T47D (cell line): ENCODE data around the gene SUFU.

ENCODE experiments used
- DNase-seq, 2 experiments: peaks; one replicate each; pipeline versions ENCODE4 v3.0.0 to v3.0.0-alpha.2; 2011 to 2012; ENCODE audit warnings: low read depth in 1 of 2, low spot score in 1 of 2
- JUND ChIP-seq: IDR thresholded peaks from 2 replicates; pipeline ENCODE4 v1.6.1; 2012; ENCODE audit warnings: low read depth
- in situ Hi-C: cut with HindIII; loops from 2 replicates; pipeline ENCODE4 v1.10.0; 2016; ENCODE audit warnings: low sequenced_read_pairs, low pct_unique_long_range_greater_than_20kb

Gene SUFU

DNA sequence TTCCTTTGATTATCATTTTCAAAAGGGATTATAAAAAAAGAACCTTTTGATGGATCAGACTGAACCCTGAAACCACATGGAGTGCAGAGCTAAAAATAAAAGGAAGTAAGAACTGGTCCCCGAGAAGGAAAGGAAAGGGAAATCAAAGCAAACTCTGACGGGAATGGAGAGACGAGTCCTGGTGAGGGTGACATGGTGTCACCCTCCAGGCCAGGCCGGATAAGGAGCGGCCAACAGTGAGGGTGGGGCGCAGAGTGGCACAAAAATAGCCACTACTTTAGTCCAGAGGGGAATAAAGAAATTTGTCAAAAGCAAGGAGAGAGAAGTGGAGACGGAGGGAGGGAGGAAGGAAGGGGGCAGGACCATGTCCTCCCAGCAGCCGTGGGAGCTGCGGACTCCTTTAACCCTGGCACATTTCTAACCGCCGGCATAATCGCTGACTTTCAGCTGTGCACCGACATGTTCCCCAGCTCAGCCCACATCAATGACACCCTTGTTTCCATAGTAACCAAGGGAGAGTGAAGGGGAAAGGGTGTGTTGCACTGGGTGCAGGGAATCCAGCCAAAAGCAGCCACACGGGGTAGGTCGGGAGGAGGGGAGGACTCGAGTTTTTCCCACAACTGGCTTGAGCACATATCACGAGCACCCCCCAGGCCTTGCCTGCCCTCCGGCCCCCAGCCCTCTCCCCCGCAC is 170.2 kb downstream of the SUFU start:
- no peak for TF ChIP-seq JUND
- in situ Hi-C loops: no loop called here

DNA sequence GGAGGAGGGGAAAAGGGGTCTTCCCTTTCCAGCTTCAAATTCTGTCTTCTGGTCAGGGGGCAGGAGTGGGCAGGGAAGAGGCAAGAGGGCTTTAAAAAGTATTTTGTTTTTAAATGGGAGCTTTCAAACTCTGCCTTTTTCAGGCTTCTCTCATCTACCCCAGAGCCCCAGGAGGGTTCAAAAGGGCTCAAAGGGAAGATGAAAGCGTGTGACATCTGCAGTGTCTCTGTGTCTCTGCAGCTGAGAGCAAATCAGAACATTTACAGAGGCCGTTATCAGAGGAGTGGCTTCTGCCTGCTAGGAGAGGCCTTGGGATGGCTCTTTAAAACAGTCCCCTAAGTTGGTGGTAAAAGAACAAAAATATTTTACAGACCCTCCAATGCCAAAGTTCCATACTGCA is 170.8 kb downstream of the SUFU start:
- DNase-seq: no peak
- TF ChIP-seq JUND: no peak
- in situ Hi-C loops: no loop called here

More for the DNA sequence above, 170.2 kb downstream of the SUFU start:
- DNase-seq: no peak

DNA sequence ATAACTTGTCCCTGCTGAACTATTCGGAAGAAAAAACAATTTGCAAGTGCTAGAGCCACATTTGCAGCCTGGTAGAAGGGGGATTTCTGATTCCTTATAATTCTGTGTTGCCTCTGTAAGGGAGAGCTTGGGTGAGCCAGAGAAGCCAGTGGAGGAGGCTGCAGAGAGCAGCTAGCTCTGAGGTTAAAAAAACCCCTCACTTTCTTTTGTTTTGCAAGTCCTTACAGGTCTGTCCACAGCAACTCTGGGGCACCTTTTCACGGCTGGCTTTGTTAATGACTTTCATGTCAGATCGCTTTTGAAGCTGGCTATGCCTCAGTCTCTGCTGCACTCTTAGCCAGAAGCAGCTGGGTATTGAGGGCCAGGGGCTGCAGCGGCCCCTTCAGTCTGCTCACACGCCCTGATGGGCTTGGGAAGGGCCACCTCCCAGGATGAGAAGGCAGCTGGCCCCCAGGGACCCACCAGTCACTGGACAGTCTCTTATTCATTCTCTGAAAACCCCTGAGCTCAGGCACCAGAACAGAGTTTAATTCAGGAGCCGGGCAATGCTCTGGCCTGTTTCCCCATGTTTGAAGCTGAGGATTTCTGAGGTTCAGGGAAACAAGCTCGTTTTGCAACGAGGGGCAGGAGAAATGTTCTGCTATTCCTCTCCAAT is 171.4 kb downstream of the SUFU start:
- DNase-seq: no peak
- TF ChIP-seq JUND: no peak
- in situ Hi-C loops: no loop called here

DNA sequence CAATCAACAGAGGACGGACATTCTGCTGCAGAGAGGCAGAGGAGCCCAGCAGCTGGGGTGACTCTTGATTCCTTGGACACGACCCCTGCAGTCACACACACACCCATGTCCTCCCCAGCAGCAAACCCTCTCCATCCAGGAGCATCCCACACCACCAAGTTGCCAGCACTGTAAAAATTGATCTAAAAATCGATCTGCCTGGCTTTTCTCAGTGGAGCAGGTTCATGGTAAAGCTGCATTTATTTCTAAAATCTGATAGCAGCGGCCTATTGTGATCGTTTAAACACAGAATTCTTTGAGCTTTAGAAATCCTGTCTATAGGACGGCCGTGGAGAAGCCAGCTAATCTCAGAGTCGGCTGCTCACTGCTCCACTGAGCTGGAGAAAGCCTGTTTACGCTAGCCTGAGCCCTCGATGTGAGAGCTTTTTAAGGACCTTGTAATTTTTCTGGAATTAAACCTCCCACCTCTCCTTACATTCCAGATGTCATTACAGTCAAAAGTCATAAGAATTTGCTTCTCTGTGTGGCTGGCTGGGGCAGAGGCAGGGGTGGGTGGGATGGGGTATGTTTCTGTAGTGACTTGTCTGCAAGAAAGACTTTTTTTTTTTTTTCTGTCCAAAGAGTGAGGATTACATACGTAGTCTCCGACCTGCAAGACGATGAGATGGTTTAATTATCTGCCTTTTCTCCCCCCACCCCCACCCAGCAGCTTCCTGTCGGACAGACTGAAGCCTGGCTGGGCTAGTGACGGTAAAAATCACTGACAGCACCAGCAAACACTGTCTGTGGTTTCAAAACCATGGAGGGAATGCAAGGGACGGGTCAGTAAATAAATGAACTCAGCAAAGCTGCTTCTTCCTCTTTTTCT is 172.1 kb downstream of the SUFU start:
- no peak for TF ChIP-seq JUND
- in situ Hi-C loops: no loop called here
- peak in 1 of 2 experiments; percentile 70 for DNase-seq

DNA sequence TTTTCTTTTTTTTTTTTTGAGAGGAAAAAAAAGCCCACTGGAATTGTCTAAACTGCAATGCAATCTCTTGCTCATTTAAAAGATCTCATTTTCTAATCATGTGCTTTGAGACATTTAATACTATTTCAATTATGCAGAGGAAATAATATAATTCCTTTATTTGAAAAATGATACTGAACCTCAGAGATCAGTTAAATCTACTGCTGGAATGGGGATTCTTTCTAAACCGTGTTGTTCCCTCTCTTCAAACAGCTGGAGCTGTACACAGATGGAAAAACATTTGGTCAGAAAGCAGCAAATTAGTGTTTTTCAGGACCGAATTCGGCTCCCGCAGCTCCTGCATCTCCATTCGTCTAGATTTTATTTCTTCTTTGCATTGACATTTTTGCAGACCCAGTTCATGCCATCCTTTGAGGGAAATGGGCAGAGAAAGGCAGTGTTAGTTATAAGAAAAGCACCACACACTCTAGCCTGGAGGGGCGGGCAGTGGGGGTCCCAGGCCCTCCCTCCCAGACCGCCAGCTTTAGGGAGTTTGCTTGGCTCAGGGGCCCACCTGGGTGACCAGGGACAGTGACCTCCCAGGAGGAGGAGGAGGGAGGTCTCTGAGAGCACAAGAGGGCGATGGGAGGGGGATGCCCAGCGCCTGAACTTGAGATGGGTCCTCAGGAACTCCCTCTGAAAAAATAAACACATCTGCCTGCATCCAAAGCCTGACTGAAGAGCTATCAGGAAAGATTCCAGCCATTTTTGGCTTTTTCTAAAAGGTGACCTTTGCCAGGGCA is 173.0 kb downstream of the SUFU start:
- in situ Hi-C loops: no loop called here
- no peak for DNase-seq
- no peak for TF ChIP-seq JUND

DNA sequence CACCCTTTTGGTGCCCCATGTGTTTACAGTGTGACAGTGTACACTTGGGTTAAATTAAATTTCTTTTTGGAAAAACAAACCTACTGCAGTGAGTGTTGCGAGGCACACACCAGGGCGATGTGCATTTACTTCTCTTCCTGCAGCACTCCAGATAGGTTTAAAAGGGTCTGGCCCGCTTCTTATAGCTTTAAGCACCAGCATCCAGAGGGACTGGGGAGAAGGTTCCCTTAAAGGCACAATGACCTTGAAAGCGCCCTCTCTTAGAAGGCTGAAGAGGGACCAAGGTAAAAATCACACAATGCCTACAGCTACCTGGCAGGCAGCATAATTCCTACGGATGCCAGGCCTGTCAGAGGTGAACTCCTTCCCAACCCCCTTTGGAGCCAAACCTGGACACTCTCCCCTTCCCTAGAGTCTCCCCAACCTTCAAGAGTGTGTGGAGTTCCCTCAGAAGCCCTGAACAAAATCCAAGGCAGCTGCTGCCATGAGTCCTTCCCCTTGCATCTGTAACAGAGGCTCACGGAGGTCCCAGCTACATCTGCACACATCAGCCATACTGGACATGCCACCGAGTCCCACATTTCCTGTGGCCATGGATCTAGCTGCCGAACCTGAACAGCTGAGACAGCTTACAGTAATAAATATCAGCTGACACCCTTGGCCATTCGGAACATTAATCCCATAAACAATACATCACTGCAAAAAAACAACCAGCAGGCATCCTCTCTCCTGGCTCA is 173.7 kb downstream of the SUFU start:
- in situ Hi-C loops: no loop called here
- no peak for DNase-seq

DNA sequence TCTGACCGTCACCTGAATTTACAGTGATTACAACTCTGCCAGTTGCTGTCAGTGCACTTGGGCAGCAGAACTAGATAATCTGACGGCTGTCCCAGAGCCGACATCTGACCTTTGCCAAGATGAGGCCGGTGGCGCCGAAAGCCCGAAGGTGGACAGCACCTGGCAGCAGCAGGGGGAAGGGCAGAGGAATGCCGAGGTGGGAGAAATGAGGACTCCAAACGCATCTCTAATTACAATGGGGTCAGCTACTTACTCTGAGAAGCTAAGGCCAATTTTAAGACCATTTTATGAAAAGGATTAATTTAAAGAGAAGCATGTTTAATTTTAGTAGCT is 174.3 kb downstream of the SUFU start:
- no peak for TF ChIP-seq JUND
- DNase-seq: no peak
- in situ Hi-C loops: no loop called here

More for the DNA sequence above, 173.7 kb downstream of the SUFU start:
- 0 out of 2 replicates have a peak, but pooled peaks have one; percentile 14 for TF ChIP-seq JUND

DNA sequence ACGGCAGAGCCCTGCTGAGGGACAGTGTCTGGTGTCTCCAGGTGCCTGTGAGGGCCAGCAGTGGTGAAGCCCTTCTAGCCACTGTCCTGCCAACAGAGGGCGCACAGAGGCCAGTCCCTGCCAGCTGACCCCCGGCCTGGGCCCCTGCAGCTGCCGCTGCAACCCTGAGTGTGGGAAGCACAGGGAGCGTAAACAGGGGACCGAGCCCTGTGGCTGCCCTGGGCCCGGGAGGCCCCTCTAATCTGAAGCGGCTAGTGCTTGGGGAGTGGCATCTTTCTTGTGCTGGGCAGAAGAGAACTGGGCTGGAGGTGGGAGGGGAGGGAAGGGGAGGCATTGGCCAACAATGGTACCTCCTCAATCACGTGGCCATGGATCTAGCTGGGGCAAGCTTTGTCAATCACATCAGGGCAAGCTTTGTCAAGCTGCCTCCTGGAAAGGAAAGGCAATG is 175.1 kb downstream of the SUFU start:
- TF ChIP-seq JUND: no peak
- DNase-seq: peak in 1 of 2 experiments; percentile 85
- in situ Hi-C loops: no loop called here

DNA sequence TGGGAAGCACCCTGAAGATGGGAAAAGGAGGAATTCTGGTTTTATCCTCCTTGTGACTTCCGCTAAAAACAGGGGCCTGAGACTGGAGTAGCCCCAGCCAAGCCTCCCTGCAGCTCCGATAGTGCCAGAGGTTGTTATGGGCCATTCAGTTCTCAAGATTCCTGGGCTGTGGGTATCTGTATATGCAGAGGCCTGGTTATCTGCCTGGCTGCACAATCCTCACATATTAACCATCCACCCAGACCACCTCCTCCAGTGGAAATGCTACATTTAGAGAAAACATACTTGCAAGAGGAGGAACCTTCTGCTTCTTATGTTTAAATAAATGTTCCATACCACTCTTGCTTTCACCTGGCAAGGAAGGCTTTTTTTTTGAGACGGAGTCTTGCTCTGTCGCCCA is 175.8 kb downstream of the SUFU start:
- no peak for DNase-seq
- no peak for TF ChIP-seq JUND
- in situ Hi-C loops: no loop called here

DNA sequence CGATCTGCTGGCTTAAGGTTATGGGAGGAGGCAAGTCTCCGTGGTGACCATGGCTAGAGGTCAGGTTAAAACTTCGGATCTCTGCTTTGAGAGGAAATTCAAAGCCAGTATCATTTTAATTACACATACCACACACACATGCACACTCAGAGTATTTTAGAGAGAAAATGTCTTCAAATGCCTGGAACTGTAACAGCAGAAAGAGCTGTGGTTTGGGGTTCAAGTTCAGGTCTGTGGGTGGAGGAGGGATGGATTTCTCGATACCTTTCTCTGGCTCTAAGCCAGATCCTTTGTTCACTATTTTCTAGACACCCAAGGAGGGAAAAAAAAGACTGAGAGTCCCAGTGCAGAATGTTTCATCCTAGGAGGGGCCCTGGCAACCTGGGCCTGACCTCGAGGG is 177.9 kb downstream of the SUFU start:
- in situ Hi-C loops: no loop called here
- no peak for TF ChIP-seq JUND
- no peak for DNase-seq

DNA sequence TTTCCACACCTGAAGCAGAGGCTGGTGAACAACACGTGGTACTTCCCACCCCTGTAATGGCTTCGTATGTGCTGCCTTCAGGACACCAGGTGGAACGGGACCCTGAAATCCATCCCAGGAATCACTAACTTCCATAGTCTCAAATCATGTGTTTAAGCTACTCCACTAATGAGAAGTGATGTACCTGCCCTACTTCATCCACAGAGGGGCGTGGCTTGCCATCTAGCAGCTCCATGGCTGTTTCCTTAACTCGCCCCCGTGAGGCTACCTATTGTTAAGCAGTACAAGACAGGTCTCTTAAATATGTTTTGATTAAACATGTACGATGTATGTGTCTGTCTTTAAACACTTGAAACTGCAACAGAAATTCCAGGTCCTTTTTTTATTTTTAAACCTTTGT is 178.6 kb downstream of the SUFU start:
- peak in 1 of 2 experiments; percentile 54 for DNase-seq
- no peak for TF ChIP-seq JUND
- in situ Hi-C loops: no loop called here

DNA sequence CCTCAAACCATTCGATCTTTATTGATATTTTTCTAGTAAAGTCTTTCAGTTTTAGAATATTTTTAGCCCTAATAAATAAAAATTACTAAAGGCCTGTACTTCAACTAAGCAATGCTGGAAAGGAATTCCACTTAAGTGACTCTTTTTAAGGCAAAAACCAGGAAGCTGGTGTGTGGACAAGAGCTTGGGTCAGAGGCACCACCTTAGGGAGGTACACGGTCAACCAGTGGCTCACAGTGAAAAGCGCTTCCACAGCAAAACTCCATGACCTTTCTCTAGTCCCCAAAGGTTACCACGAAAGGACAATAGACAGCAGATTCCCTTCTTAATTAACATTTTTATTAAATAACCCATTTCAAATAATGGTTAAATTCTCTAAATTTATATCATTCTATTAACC is 179.2 kb downstream of the SUFU start:
- in situ Hi-C loops: no loop called here
- no peak for DNase-seq
- TF ChIP-seq JUND: no peak
